GM18498 (cell line): ENCODE data around the gene TET3.

Experiments used
- ATAC-seq: cut with Tn5 transposase; IDR thresholded peaks from one replicate; pipeline ENCODE4 v1.9.1; 2021; ENCODE audit warnings: mild to moderate bottlenecking, moderate library complexity; ENCODE audit not compliant: unreplicated experiment

Gene TET3

GRCh38 chr2:73963385-73964120 lies 21.2 kb upstream of the TET3 start:
- ATAC-seq, result no peak

- no peak for ATAC-seq
Observed at GRCh38 chr2:73964223-73964622, 20.5 kb upstream of the TET3 start.

- no peak for ATAC-seq
Observed at GRCh38 chr2:73965053-73965452, 19.7 kb upstream of the TET3 start.

GRCh38 chr2:73968357-73968937 lies 16.3 kb upstream of the TET3 start:
- ATAC-seq, result no peak

- no peak for ATAC-seq
Observed at GRCh38 chr2:73969356-73969755, 15.4 kb upstream of the TET3 start.

- ATAC-seq, result no peak
Observed at GRCh38 chr2:73970141-73970803, 14.4 kb upstream of the TET3 start.

- peak; percentile 87 for ATAC-seq
Observed at GRCh38 chr2:73970850-73971471, 13.7 kb upstream of the TET3 start.

- ATAC-seq, result no peak
Observed at GRCh38 chr2:73971722-73972121, 13.0 kb upstream of the TET3 start.

- ATAC-seq, result no peak
Observed at GRCh38 chr2:73972846-73973245, 11.9 kb upstream of the TET3 start.

- no peak for ATAC-seq
Observed at GRCh38 chr2:73975731-73976130, 9.0 kb upstream of the TET3 start.

- no peak for ATAC-seq
Observed at GRCh38 chr2:73976803-73977202, 7.9 kb upstream of the TET3 start.

- ATAC-seq, result no peak
Observed at GRCh38 chr2:73977466-73977865, 7.2 kb upstream of the TET3 start.

GRCh38 chr2:73979021-73979420 lies 5.7 kb upstream of the TET3 start:
- ATAC-seq, result no peak

- no peak for ATAC-seq
Observed at GRCh38 chr2:73979686-73980085, 5.0 kb upstream of the TET3 start.

- no peak for ATAC-seq
Observed at GRCh38 chr2:73980566-73980965, 4.1 kb upstream of the TET3 start.

- peak; percentile 25 for ATAC-seq
Observed at GRCh38 chr2:73981081-73982001, 3.4 kb upstream of the TET3 start.

GRCh38 chr2:73982140-73982617 lies 2.5 kb upstream of the TET3 start:
- ATAC-seq, result no peak

GRCh38 chr2:73983322-73984202 lies 1.1 kb upstream of the TET3 start:
- ATAC-seq, result no peak

GRCh38 chr2:73984922-73985307 lies 205 bp downstream of the TET3 start:
- ATAC-seq, result peak; percentile 34
